ENCODE measurements around the gene DEPDC5.

GRCh38 chr22:31945971-31946680 lies 192.3 kb downstream of the DEPDC5 start:
- TF ChIP-seq CTCF (IDR thresholded peaks at IDR 0.05) (no peak), POLR2A (IDR thresholded peaks at IDR 0.05) (no peak)
